NCI-H524 treated with DMSO at 0.1 percent for 48 hours (cell line): ENCODE measurements around the gene GJA4.

Experiments
- DNase-seq: peaks from one replicate; lab custom pipeline; 2025; lab: John Stamatoyannopoulos, UW

GJA4 gene

DNA sequence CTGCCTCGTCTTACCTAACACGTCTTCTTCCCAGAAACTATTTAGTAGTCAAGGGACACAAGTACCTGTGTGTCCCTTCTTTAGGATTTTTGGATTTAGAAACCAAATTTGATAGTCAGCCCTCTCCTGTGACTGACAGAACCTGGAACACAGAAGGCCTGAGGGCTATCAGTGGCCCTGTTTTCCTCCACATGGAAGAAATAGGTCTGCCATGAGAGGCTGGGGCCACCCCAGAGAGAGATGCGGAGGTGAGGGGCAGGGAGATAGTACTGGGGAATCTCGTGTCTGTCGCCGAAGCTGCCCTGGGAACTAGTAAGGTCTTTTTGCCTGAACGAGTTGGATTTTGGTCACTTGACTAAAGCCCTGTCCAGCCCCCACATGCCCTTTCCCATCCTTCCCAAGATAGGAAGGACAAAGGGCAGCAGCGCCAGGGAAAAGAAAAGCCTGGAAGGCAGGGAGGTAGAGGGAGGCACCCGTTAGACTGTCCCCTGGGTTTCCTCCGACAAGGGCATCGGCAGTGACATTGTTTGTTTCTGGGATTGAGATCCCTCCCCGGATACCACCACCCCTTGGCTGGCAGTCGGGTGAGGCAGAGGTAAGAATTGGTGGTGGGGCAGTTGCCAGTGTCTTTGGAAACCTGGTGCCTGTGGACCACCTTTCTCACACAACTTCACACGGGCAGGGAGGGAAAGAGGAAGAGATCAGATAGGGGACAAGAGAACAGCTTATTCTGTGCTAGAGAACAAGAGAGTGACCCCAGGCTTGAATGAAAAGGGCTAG, 46.9 kb downstream of the GJA4 start:
- DNase-seq: no peak

DNA sequence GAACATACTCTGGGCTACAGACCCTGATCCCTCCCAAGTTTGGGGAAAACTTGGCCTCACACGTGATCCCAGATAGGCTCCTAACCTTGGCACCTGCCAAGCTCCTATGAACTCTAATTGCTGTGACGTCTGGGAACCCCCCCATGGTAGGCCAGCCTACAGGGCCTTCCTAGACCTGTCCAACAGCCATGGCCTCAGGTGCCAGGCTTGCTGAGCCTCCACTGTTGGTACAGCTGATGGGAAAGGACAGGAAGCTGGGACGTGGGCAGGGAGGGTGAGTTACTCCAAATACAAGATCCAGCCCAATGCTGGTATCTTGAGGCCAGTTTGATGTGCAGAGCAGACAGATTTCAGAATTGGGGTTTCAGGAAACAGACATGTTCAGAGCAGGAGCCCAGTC, 47.6 kb downstream of the GJA4 start:
- no peak for DNase-seq

DNA sequence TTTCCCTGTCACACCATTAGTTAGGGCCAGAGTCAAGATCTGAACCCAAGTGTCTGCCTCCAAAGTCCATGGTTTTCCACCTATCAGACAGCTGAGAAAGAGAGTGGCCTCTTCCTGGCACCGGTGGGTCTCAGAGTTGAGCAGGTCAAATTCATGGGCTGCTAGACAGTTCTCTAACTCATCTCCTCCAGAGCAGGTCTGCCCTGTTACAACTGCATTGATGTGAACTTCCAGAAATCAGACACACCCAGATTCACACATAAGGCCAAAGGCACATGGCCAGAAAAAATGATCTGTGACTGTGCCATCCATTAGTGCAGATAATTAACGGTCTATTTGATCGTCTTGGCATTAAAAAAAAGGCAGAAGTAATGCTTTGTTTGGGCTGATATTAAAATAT, 49.3 kb downstream of the GJA4 start:
- DNase-seq: no peak

DNA sequence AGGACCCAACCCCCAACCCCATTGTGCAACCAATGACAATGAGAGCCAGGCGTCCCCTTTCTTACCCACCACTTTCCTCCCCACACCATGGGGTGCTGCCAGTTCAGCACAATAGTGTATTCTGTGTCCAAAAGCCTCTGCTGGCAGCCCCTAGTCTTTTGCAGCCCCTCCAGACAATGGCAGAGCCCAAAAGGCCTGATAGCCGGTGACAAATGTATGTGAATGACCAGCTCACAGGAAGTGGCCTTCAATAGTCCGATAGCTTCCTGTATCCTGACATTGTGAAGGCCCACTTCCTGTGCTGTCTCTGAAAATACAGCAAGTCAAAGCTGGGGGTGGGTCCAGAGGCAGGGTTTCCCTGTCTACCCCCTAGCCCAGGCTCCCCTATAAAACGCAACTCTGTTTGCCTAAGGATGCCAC, 50.2 kb downstream of the GJA4 start:
- no peak for DNase-seq

DNA sequence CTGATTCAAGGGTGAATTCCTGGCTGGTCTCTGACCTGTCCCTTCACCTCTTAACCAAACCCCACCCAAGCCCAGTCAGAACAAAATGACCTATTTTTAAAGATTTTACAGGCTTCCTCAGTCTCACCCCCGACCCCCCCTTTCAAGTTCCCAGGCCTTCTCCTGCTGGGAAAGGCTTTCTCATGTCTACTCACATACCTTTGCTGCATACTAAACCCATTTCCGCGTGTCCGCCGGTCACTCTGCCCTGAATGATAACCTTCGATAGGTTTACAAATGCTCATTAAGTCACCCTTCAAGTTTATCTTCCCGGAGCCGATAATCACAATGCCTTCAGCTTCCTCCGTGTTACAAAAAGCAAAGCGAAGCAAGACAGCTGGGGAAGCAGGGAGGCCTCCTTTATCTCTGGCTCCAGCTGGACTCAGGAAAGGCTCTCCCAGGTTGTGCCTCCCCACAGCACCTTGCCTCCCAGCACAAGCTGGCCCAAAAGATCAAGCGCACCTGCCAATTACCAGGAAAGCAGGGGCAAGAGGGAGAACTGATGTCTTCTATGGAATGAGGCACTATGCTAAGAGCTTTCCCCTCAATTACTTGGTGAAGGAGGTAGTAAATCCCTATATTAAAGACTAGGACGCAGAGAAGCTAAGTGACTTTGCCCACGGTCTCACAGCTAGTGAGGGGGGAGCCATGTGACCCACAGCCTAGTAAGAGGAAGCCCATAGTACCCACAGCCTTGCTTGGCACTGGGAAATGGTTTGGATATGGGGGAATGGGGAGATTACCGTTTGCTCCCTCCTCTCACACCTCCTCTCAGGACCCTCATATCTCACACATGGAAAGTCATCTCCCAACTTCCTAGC, 50.8 kb downstream of the GJA4 start:
- no peak for DNase-seq

DNA sequence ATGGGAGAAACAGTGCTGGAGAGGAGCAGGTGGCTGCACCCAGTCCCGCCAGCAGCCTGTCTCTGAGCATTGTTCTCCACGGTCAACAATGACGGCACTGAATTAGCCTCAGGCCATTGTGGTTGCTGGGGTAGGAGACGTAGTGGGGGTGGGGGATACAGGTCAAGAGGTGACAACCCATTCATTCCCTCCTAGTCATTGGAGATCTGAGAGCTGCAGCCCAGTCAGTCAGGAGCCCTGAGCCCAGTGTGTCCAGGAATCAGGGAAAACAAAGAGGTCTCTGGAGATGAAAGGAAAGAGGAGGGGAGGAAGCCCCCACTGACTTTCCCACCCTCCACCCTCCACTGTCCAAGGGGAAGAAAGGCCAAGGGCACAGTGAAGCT, 51.4 kb downstream of the GJA4 start:
- DNase-seq: no peak
